GM19395 (cell line): Measurements from ENCODE around the gene FNDC1.
"Not testable (repeated sequence)": the region's sequence is repeated elsewhere in the genome, so short reads cannot be mapped to it uniquely, and the experiment has no call there.

Experiments used
- ATAC-seq: cut with Tn5 transposase; IDR thresholded peaks from one replicate; pipeline ENCODE4 v1.9.1; 2021; ENCODE audit warnings: mild to moderate bottlenecking, moderate library complexity; ENCODE audit not compliant: unreplicated experiment

The FNDC1 gene

GRCh38 chr6:159169193-159169555 is at the start of gene FNDC1:
TSS of gene FNDC1 (plus strand) at chr6:159169400. CDS start at chr6:159169597, 197 bp downstream.
- peak; percentile 64 for ATAC-seq

DNA sequence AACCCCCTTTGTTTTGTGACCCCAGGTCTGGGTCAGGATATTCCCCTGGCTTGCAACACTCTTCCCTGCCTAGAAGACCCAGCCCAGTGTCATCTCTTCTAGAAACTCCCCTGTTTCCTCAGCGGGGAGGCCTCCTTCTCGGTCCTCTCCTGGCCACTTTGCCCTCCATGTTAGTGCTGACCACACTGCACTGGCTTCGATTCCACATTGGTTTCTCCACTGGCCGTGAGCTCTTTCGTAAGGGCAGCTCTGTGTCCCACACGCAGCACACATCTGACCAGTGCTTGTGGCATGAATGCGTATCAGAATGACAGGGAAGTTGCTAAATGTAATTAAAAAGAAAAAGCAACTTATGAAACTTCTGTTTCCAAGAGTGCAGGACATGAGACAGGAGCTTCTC is 49.4 kb upstream of the FNDC1 start:
- ATAC-seq: no peak

- ATAC-seq: no peak
These were observed 47.7 kb upstream of the FNDC1 start for GRCh38 chr6:159121486-159121885.

GRCh38 chr6:159122453-159122852 is 46.7 kb upstream of the FNDC1 start:
- ATAC-seq: no peak

DNA sequence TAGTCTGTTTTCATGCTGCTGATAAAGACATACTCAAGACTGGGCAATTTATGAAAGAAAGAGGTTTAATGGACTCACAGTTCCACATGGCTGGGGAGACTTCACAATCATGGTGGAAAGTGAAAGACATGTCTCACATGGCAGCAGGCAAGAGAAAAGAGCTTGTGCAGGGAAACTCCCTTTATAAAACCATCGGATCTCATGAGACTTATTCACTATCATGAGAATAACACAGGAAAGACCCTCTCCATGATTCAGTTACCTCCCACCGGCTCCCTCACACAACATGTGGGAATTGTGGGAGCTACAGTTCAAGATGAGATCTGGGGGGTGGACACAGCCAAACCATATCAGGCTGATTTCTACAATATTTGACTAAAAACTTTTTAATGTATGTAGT is 45.4 kb upstream of the FNDC1 start:
- ATAC-seq: not testable (repeated sequence)

DNA sequence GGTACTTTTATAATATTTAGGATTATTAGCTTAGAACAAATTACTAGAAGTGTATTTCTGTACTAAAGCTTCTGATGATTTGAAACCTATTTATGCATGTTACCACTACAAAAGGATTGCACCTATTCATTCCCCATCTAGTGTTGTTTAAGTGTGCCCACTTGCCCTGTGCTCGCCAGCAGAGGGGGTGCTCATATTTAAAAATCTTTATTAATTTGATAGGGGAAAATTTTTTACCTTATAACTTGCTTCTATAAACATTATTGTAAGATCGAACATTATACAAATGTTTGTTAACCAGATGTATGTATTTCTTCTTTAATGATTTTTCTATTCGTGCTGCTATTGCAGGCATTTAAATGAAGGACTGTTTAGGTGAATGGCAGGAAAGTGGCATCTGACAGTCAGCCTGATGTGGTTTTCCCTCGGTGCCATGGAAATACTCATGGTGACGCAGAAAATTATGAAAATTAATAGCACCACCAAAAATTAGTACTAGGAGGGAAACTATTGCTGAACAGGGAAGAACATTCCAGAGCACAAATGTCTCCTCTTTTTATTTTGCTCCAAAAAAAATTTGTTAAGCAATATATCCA is 44.1 kb upstream of the FNDC1 start:
- no peak for ATAC-seq

- ATAC-seq: no peak
These were observed 43.2 kb upstream of the FNDC1 start for GRCh38 chr6:159125951-159126352.

GRCh38 chr6:159126590-159126989 is 42.6 kb upstream of the FNDC1 start:
- ATAC-seq: peak; percentile 13

DNA sequence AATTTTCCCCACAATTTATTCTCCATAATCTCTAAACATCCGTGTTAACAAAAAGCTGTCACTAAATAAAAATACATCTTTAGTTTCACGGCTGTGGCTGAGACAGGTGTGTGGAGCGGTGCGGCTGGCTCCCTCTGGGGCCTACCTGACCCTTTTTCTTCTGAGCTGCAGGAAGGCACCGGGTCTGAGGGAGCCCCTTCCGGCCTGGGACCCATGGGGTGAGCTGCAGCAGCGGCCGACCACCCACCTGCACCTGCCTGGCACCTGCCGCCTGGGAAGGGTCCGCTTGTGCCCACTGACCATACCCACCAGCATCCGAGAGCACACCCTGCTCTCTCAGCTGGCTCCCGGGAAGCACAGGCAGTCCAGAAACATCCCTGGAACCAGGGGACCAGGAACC is 41.5 kb upstream of the FNDC1 start:
- no peak for ATAC-seq

GRCh38 chr6:159128978-159129377 is 40.2 kb upstream of the FNDC1 start:
- no peak for ATAC-seq

GRCh38 chr6:159130846-159131245 is 38.4 kb upstream of the FNDC1 start:
- ATAC-seq: no peak

DNA sequence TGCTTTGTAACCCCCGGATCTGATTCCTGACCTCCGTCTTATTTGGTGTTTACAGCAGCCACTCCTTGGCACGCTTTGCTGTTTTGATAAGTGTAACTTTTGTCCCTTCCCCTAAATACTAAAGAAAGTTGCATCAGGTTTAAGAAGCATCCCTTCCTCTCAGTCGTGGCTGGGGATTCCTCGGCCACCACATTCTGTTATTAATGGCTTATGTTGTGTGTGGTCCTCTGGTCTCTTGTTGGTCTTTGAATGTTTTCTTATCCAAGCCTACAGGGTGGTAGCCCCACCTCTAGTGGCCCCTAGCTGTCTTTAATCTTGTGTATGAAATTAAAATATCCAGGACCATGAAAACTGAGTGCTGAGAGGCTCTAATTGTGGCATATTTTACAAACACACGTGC is 37.5 kb upstream of the FNDC1 start:
- ATAC-seq: no peak

- no peak for ATAC-seq
These were observed 36.5 kb upstream of the FNDC1 start for GRCh38 chr6:159132664-159133063.

DNA sequence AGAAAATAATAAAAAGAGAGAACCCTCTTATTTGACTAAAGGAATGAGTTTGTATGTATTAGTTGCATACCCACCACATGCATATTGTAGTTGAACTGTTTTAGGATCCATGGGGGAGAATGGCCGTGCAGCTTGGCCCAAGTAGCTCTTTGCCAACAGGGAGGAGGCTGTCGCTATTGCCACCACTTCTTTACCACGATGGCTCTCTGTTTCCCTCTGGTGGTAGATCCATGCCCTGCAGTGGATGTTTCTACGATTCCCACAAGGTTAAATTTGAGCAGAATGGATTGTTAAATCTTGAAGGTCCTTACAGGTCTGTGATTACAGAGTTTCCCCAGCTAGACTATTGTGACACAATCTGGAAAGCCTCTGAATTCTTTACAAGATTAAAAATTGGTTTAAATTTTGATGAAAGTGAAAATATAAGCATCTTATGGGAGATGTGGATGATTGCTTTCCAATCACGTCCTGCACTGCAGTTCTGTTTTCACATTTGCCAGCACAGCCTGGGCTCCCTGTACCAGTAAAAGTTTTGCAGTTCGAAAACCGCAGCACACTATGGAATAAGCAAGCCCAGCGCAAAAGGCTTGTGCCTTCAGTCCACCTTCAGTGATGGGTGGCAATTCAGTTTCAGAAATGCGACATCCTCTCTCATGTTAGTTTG is 34.4 kb upstream of the FNDC1 start:
- ATAC-seq: peak; percentile 73

DNA sequence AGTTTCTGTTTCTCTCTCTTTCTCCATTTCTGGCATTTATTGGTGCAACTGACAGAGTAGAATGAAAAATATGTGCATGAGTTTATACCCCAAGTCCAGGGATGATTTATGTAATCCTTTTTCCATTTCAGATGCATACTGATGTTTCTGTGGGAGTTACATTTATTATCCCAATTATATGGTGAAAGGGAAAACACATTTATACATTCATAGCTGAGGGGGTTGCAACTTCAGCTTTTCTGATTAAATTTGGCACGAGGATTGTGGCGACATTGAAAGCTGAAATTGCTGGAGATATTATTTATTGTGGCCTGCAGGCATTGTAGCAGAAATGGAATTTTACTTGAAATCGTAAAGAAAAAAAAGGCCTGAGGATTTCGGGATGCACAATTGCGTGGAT is 31.5 kb upstream of the FNDC1 start:
- ATAC-seq: no peak

GRCh38 chr6:159142531-159142930 is 26.7 kb upstream of the FNDC1 start:
- no peak for ATAC-seq

DNA sequence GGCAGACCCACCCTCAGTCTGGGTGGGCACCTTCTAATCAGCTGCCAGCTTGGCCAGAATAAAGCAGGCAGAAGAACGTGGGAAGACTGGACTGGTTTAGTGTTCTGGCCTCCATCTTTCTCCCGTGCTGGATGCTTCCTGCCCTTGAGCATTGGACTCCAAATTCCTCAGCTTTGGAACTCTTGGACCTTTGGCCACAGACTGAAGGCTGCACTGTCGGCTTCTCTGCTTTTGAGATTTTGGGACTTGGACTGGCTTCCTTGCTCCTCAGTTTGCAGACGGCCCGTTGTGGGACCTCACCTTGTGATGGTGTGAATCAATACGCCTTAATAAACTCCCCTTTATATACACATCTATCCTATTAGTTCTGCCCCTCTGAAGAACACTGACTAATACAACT is 20.6 kb upstream of the FNDC1 start:
- no peak for ATAC-seq

DNA sequence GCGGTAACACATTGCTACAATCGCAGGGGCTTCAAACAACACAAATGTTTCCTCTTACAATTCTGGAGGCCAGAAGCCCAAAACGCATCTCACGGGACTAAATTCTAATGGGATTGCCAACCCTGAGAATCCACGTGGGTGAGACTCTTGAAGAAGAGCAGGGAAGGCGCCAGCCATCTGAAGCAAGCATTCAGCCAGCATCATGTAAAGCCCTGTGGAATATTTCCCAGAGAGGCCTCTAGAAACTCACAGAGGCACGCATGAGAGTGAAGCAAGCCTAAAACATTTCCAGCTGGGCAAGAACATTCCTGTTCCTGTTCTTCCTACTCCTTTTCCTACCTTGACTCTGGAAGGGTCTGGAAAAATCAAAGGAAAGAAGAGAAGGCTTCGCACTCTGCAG is 19.6 kb upstream of the FNDC1 start:
- ATAC-seq: no peak

DNA sequence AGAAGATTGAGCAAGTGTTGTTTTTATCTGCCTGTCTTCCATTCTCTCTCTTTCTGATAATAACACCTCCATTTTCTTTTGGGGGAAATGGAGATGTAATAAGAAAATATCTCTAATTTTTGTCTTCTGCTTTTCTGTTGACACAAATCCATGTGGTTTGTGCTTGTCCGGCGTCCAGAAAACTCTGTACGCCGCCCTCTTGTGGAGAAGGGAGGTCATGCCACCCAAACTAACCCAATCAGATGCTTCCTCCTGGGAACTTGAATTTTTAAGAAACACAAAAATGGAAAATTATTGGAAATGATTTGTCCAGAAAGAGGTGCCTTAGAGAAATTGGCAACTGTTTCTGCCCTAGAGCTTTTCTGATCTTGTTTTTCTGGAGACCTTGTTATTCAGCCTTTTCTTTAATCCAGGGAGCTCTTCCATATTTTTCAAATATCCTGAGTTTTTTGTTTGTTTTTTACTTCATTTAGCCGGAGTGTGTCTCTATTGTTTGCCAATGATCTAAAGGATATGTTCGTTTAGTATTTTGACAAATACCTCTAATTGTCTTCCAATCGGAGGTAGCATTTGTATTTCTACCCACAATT is 17.8 kb upstream of the FNDC1 start:
- peak; percentile 56 for ATAC-seq

GRCh38 chr6:159152041-159152440 is 17.2 kb upstream of the FNDC1 start:
- no peak for ATAC-seq

GRCh38 chr6:159152782-159153181 is 16.4 kb upstream of the FNDC1 start:
- no peak for ATAC-seq

DNA sequence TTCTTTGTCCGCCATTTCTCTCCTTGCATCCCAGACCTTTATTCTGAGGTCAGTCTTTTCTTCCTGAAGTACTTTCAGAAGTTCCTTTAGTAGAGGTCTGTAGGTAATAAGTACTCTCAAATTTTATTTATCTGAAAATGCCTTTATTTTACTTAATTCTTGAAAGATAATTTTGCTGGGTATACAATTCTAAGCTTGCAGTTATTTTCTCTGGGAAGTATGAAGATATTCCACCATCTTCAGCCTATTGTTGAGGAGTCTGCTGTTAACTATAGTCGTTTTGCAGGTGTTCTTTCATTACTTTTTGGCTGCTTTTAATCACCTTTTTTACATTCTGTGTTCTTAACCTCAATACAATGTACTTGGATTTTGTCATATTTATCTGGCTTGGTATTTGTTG is 13.5 kb upstream of the FNDC1 start:
- no peak for ATAC-seq

- no peak for ATAC-seq
These were observed 13.1 kb upstream of the FNDC1 start for GRCh38 chr6:159156089-159156488.
